Stomach smooth muscle (tissue), 2 donors: ENCODE data around the gene LINGO3.

Experiments used
- H3K27ac ChIP-seq: one replicate; pipeline ENCODE4 v1.7.0; 2013; ENCODE audit warnings: mild to moderate bottlenecking, low read length, inconsistent platforms
- H3K27me3 ChIP-seq, 2 donors: one replicate each; pipeline ENCODE4 v1.7.0; 2013; ENCODE audit warnings: low read length in 2 of 2; ENCODE audit not compliant: insufficient read depth in 2 of 2, control insufficient read depth in 1 of 2
- H3K36me3 ChIP-seq, 2 donors: one replicate each; pipeline ENCODE4 v1.7.0; 2013; ENCODE audit warnings: low read length in 2 of 2; ENCODE audit not compliant: control insufficient read depth in 2 of 2, insufficient read depth in 2 of 2
- H3K4me1 ChIP-seq: one replicate; pipeline ENCODE4 v1.7.0; 2013; ENCODE audit warnings: low read length; ENCODE audit not compliant: control insufficient read depth, insufficient read depth
- H3K4me3 ChIP-seq, 2 donors: one replicate each; pipeline ENCODE4 v1.7.0; 2013; ENCODE audit warnings: low read length in 2 of 2
- H3K9ac ChIP-seq, 2 donors: one replicate each; pipeline ENCODE4 v1.7.0; 2013; ENCODE audit warnings: low read length in 2 of 2, mild to moderate bottlenecking in 1 of 2
- H3K9me3 ChIP-seq, 2 donors: one replicate each; pipeline ENCODE4 v1.7.0; 2013; ENCODE audit warnings: low read length in 2 of 2; ENCODE audit not compliant: control insufficient read depth in 2 of 2
- donor health status: healthy.
- donor health status: Pancreatic carcinoma.

Gene LINGO3

DNA sequence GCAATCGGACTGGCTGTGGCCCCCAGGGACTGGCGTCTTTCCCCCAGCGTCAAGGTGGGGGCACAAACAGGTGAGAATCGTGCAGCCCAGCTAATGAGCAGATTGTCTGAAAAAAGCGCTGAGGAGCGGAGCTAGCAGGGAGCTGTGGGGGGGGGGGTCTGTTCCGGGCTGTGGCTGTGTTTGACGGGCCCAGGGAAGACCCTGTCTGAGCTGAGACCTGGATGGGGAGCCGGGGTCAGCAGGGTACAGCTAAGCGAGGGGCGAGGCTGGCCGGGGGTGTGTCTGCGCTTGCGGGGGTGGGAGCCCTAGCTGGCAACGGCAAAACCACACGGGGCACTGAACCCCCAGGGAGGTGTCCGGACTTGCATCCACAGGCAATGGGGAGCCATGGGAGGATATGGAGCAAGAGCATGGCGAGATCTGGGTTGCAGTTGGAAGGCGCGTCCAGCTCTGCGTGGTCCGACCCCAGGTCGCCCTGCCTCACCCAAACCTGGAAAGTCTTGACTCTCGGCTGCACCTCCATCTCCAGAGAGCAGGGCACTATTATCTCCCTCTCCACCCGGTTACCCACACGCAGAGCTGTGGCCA lies 4.6 kb downstream of the LINGO3 start:
- Histone ChIP-seq H3K27ac (no peak overlapping the region), H3K36me3 (no peaks in the 10 kb centered on the region), H3K27me3 (peaks cover 32% of the 10 kb centered on the region in 2 donors), H3K4me1 (peaks cover 10% of the 10 kb centered on the region), H3K9me3 (no peaks in the 10 kb centered on the region), H3K9ac (no peak overlapping the region), H3K4me3 (no peak overlapping the region)

DNA sequence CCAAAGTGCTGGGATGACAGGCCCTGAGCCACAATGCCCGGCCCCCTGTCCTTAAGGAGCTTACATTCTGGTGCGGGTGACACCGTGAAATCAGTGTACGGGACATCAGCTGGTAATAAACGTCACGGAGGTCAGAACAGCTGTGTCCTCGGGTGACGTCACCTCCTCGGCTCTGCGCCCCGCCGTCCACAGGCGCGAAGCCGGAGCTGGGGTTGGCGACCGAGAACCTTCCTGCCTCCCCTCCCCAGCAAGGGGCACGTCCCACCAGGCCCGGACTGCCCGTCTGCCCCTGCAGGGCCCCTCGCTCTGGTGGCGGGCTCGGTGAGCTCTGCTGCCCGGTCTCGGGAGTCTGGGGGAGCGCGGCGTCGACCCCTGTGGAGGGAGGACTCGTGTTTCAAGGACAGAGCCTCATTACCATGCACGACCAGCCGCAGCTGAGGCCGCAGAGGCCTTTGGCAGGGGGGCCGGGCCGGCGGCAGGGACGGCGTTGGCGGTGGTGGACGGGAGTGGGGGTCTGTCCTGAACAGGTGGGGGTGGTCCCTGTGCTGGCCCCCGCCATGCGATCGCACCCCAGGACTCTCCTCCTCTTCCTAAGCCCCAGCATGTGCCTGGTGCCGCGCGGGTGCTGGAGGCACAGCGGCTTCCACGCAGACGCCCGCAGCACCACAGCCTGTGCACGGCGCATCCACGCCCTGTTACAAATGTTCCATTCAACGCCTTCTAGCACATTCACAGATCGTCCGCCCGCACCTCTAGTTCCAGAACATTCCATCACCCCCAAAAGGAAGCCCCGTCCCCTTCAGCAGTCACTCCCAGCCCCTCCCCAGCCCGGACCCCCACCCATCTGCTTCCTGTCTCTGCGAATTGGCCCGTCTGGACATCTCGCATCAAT lies 5.4 kb downstream of the LINGO3 start:
- Histone ChIP-seq H3K27ac (no peak overlapping the region), H3K9ac (no peak overlapping the region), H3K4me1 (peaks cover 8% of the 10 kb centered on the region), H3K27me3 (peaks cover 28 to 29% of the 10 kb centered on the region in 2 donors), H3K4me3 (no peak overlapping the region), H3K9me3 (no peaks in the 10 kb centered on the region), H3K36me3 (no peaks in the 10 kb centered on the region)

GRCh38 chr19:2300533-2300932 lies 7.4 kb downstream of the LINGO3 start:
- Histone ChIP-seq H3K27me3 (peaks cover 13 to 16% of the 10 kb centered on the region in 2 donors), H3K4me1 (peaks cover 7% of the 10 kb centered on the region), H3K27ac (no peak overlapping the region), H3K9me3 (no peaks in the 10 kb centered on the region), H3K36me3 (no peaks in the 10 kb centered on the region), H3K9ac (no peak overlapping the region), H3K4me3 (no peak overlapping the region)

DNA sequence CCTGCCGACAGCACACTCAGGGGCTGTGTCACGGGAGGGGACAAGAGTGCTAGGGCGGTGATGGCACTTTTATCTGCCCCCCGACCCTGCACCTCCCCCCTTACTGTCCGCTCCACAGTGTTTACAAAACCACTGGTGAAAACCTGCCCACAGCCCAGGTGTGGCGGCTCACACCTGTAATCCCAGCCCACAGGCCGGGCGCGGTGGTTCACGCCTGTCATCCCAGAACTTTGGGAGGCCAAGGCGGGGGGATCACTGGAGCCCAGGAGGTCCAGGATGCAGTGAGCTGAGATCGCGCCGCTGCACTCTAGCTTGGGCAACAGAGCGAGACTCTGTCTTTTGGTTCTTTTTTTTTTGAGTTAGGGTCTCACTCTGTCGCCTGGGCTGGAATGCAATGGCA lies 11.8 kb downstream of the LINGO3 start:
- Histone ChIP-seq H3K4me1 (peaks cover 18% of the 10 kb centered on the region), H3K27ac (no peak overlapping the region), H3K4me3 (no peak overlapping the region), H3K9me3 (no peaks in the 10 kb centered on the region), H3K9ac (no peak overlapping the region), H3K36me3 (no peaks in the 10 kb centered on the region), H3K27me3 (peaks cover 8% of the 10 kb centered on the region in 2 donors)

DNA sequence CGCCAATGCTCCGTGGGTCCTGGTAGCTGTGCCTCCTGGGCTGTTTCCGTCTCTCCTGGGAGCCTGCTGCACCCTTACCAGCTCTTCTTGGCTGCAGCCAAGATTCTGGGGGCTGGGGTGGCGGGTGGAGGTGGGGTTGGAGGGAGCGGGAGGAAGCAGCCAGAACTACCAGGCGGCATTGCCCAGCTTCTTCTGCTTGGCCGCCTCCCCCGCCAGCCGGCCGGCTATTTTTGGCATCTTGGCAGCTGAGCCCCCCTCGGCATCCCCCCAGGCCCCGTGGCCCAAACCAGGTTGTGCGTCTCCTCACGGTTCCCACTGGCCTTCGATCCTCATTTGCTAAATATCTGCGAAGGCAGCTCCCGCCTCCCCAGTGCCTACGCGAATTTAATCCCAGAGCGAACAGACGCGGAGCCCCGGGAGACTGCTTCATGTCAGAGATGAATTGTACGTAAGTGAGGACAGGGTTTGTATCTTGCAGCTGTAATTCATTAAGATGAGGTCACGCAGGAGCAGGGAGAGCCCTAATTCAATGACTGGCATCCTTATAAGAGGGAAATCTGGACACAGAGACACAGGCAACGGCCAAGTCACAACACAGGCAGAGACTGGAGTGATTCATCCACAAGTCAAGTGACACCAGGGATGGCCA lies 13.1 kb downstream of the LINGO3 start:
- no peaks in the 10 kb centered on the region for H3K36me3 ChIP-seq
- H3K9ac ChIP-seq, result no peak overlapping the region
- peaks cover 31% of the 10 kb centered on the region for H3K4me1 ChIP-seq
- no peaks in the 10 kb centered on the region for H3K9me3 ChIP-seq
- peaks cover 14 to 22% of the 10 kb centered on the region in 2 donors for H3K27me3 ChIP-seq
- H3K4me3 ChIP-seq, result peak overlapping the region; percentile 55 to 61
- H3K27ac ChIP-seq, result peak overlapping the region; percentile 58

GRCh38 chr19:2291185-2291751 lies 16.7 kb downstream of the LINGO3 start:
- H3K4me3 ChIP-seq, result peak overlapping the region; percentile 27 to 64
- H3K27me3 ChIP-seq, result peaks cover 24 to 37% of the 10 kb centered on the region in 2 donors
- no peaks in the 10 kb centered on the region for H3K9me3 ChIP-seq
- H3K9ac ChIP-seq, result no peak overlapping the region
- no peaks in the 10 kb centered on the region for H3K36me3 ChIP-seq
- H3K4me1 ChIP-seq, result peaks cover 36% of the 10 kb centered on the region
- H3K27ac ChIP-seq, result no peak overlapping the region

DNA sequence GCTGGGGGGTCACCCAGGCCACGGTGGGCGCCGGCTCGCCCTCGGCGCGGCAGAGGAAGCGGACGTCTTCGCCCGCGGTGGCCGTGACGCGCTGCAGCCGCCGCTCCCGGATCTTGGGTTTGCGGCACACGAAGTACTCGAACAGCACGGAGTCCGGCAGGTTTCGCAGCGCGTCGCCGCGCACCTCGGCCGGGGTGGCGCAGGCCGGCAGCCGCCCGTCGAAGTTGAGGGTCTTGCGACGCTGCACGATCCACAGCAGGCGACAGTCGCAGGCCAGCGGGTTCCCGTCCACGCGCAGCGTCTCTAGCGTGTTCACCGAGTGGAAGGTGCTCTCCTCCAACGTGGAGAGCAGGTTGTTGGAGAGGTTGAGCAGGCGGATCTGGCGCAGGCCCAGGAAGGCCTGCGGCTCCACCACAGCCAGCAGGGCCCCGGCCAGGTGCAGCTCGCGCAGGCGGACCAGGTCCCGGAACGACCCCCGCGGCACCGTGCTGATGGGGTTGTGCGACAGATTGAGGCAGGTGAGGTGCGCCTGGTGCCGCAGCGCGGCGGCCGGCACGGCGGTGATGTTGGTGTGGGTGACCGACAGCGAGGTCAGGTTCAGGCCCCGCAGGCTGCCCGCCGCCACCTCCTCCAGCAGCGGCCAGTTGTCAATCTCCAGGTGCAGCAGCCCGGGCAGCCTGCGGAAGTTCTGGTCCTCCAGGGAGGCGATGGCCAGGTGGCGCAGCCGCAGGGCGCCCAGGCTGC lies 17.3 kb downstream of the LINGO3 start:
- Histone ChIP-seq H3K9me3 (no peaks in the 10 kb centered on the region), H3K27me3 (peaks cover 24 to 37% of the 10 kb centered on the region in 2 donors), H3K27ac (no peak overlapping the region), H3K4me1 (peaks cover 36% of the 10 kb centered on the region), H3K9ac (no peak overlapping the region), H3K4me3 (peak overlapping the region; percentile 27 to 64), H3K36me3 (no peaks in the 10 kb centered on the region)

- H3K27ac ChIP-seq, result no peak overlapping the region
- H3K9ac ChIP-seq, result no peak overlapping the region
- H3K27me3 ChIP-seq, result peaks cover 24 to 37% of the 10 kb centered on the region in 2 donors
Observed at GRCh38 chr19:2289714-2290435, 18.1 kb downstream of the LINGO3 start.

GRCh38 chr19:2288818-2289713 lies 18.9 kb downstream of the LINGO3 start:
- no peak overlapping the region for H3K4me3 ChIP-seq
- H3K9ac ChIP-seq, result no peak overlapping the region
- H3K4me1 ChIP-seq, result peaks cover 22% of the 10 kb centered on the region
- H3K27me3 ChIP-seq, result peaks cover 24 to 37% of the 10 kb centered on the region in 2 donors
- no peaks in the 10 kb centered on the region for H3K36me3 ChIP-seq
- no peak overlapping the region for H3K27ac ChIP-seq
- H3K9me3 ChIP-seq, result no peaks in the 10 kb centered on the region

More at GRCh38 chr19:2289714-2290435, 18.1 kb downstream of the LINGO3 start:
- peaks cover 29% of the 10 kb centered on the region for H3K4me1 ChIP-seq
- no peaks in the 10 kb centered on the region for H3K9me3 ChIP-seq
- no peaks in the 10 kb centered on the region for H3K36me3 ChIP-seq
- H3K4me3 ChIP-seq, result peak overlapping the region; percentile 19 to 64
